Caco-2 (cell line): ENCODE results near the gene HOXD11. TPM values are rescaled to one million over a fixed set of nuclear protein-coding genes. Genes with fewer than 3 reads are reported as not detected.

ENCODE experiments used
- BruUV-seq: library from RNA; stranded (reverse); fragments of 400-500 nt; replicated peaks from 2 replicates; lab custom pipeline; 2021; lab: Mats Ljungman, UMichigan
- CTCF ChIA-PET: fragments of 300-600 bp; sonication (Branson Sonifier 250); formaldehyde crosslinking; loops from one replicate; lab custom pipeline; 2022; ENCODE audit warnings: antibody characterized with exemption; lab: Charles Lee
- POLR2A ChIA-PET: fragments of 300-600 bp; sonication (Branson Sonifier 250); formaldehyde crosslinking; loops from one replicate; lab custom pipeline; 2022; ENCODE audit warnings: antibody characterized with exemption; lab: Charles Lee
- DNase-seq, 2 experiments: peaks; one replicate each; pipeline versions ENCODE4 v3.0.0 to v3.0.0-alpha.2; 2020 to 2022
- H3K27me3 ChIP-seq: replicated peaks from 2 replicates; pipeline ENCODE4 v1.6.0; 2011; ENCODE audit warnings: low read length; ENCODE audit not compliant: control insufficient read depth, insufficient read depth
- H3K36me3 ChIP-seq: 2 replicates; pipeline ENCODE4 v1.5.1; 2011; ENCODE audit warnings: low read length; ENCODE audit not compliant: control insufficient read depth, insufficient read depth
- H3K4me1 ChIP-seq: fragments of 250-450 bp; sonication (Bioruptor Pico); 2 replicates; pipeline ENCODE4 v1.5.1; 2020; ENCODE audit warnings: mild to moderate bottlenecking
- H3K4me3 ChIP-seq: 2 replicates; pipeline ENCODE4 v1.5.1; 2011; ENCODE audit warnings: low read depth, mild to moderate bottlenecking, control low read depth, low read length
- H3K9me3 ChIP-seq: fragments of 250-450 bp; sonication (Bioruptor Pico); 2 replicates; pipeline ENCODE4 v1.5.1; 2020; ENCODE audit warnings: mild to moderate bottlenecking, moderate library complexity
- H3K27ac Mint-ChIP-seq: one replicate; pipeline ENCODE4 v1.8.0; 2022; ENCODE audit warnings: mixed read lengths; ENCODE audit not compliant: unreplicated experiment
- H3K27me3 Mint-ChIP-seq: one replicate; pipeline ENCODE4 v1.8.0; 2022; ENCODE audit warnings: mixed read lengths; ENCODE audit not compliant: insufficient read depth, unreplicated experiment
- H3K36me3 Mint-ChIP-seq: one replicate; pipeline ENCODE4 v1.8.0; 2022; ENCODE audit warnings: mild to moderate bottlenecking, mixed read lengths; ENCODE audit not compliant: insufficient read depth, unreplicated experiment
- H3K4me1 Mint-ChIP-seq: one replicate; pipeline ENCODE4 v1.8.0; 2022; ENCODE audit warnings: low read depth, mixed read lengths; ENCODE audit not compliant: unreplicated experiment
- H3K4me3 Mint-ChIP-seq: one replicate; pipeline ENCODE4 v1.8.0; 2022; ENCODE audit warnings: mild to moderate bottlenecking, moderate library complexity, mixed read lengths; ENCODE audit not compliant: unreplicated experiment
- H3K9me3 Mint-ChIP-seq: one replicate; pipeline ENCODE4 v1.8.0; 2022; ENCODE audit warnings: mixed read lengths; ENCODE audit not compliant: unreplicated experiment
- intact Hi-C: fragments of 100-400 bp; cut with micrococcal nuclease; formaldehyde crosslinking; loops from one replicate; pipeline ENCODE4 v1.10.0; 2022; ENCODE audit not compliant: unreplicated experiment
- total RNA-seq: library from RNA; stranded (reverse); gene quantifications from 2 replicates; pipeline ENCODE4 v1.2.3, GENCODE V29; 2022
- TF ChIP-seq, protein P1 (sequence below), 2 experiments: fragments of 200-600 bp in 1 of 2; IDR thresholded peaks; 1 replicate in 1 of 2; 2 replicates in 1 of 2; pipeline versions ENCODE4 v1.5.1 to v1.8.0; 2011 to 2022; ENCODE audit warnings: antibody characterized with exemption in 1 of 2, control low read depth in 1 of 2, inconsistent platforms in 1 of 2, low read depth in 1 of 2, low read length in 1 of 2, mild to moderate bottlenecking in 1 of 2, moderate library complexity in 1 of 2; ENCODE audit not compliant: insufficient read depth in 1 of 2, severe bottlenecking in 1 of 2, unreplicated experiment in 1 of 2

Gene HOXD11
- total RNA-seq, 1 experiment from 2014 or later, result not detected

DNA sequence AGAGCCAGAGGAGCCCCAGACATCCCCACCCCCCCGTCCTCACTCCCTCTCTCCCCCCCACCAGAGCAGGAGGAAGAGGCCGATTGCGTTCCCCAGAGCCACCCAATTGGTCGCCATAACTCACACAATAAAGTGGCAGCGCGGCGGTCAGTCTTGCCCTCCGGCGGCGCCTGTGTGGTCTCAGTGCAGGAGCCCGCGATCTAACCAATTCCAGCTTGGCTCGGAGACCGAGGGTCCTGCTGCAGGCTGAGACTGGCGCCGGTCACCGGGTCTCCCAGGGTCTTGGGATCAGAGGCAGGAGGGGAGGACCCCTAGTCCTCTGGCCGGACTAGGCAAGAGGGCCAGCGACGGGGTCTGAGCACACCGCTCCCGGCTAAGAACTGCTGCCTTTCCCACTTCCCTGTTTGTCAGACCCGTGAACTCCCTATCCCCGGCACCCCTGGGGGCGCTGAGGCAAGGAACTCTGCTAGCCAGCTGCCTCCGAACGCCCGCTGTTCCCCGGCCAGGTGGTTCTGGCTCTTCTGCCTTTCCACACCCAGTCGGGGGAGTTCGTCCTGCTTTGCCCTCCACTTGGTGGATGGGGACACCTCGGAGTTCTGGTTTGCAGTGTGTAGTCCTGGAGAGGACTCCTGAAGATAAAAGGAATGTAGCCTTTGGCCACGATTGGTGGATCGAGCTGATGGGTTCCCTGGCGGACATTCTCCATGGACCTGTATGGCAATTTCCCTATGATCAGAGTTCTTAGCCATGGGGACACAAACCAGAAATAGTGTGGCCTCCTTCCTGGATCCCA is 8.5 kb upstream of the HOXD11 start:
- H3K4me3 Mint-ChIP-seq, result peak overlapping the region; percentile 66
- H3K27me3 Mint-ChIP-seq, result peaks cover 39% of the 10 kb centered on the region
- BruUV-seq, result no TSS peak
- TF ChIP-seq, protein P1, sequence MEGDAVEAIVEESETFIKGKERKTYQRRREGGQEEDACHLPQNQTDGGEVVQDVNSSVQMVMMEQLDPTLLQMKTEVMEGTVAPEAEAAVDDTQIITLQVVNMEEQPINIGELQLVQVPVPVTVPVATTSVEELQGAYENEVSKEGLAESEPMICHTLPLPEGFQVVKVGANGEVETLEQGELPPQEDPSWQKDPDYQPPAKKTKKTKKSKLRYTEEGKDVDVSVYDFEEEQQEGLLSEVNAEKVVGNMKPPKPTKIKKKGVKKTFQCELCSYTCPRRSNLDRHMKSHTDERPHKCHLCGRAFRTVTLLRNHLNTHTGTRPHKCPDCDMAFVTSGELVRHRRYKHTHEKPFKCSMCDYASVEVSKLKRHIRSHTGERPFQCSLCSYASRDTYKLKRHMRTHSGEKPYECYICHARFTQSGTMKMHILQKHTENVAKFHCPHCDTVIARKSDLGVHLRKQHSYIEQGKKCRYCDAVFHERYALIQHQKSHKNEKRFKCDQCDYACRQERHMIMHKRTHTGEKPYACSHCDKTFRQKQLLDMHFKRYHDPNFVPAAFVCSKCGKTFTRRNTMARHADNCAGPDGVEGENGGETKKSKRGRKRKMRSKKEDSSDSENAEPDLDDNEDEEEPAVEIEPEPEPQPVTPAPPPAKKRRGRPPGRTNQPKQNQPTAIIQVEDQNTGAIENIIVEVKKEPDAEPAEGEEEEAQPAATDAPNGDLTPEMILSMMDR (IDR thresholded peaks at IDR 0.05; ENCODE audit: insufficient read depth in 1 of 2, low read depth in 1 of 2, low read length in 1 of 2, severe bottlenecking in 1 of 2, unreplicated experiment in 1 of 2), result no peak
- ChIA-PET CTCF (interaction anchor here (1.3 to 1.4 kb wide), 4 partner anchors 408 to 895 kb away, joined by 3 to 16 read pairs (median 7); no protein-coding TSS in a partner anchor), POLR2A (no interaction called here)
- peak in 1 of 2 experiments; percentile 31 for DNase-seq
- Histone ChIP-seq H3K4me1 (peaks cover 9% of the 10 kb centered on the region), H3K9me3 (no peaks in the 10 kb centered on the region), H3K36me3 (no peaks in the 10 kb centered on the region), H3K4me3 (no peak overlapping the region), H3K27me3 (peaks cover 9% of the 10 kb centered on the region)
- no peaks in the 10 kb centered on the region for H3K9me3 Mint-ChIP-seq
- intact Hi-C loops, result loop anchor here (10.0 kb wide), 2 partner anchors 494 to 1064 kb away; no protein-coding TSS in a partner anchor
- no peaks in the 10 kb centered on the region for H3K4me1 Mint-ChIP-seq
- no peak overlapping the region for H3K27ac Mint-ChIP-seq
- no peaks in the 10 kb centered on the region for H3K36me3 Mint-ChIP-seq

DNA sequence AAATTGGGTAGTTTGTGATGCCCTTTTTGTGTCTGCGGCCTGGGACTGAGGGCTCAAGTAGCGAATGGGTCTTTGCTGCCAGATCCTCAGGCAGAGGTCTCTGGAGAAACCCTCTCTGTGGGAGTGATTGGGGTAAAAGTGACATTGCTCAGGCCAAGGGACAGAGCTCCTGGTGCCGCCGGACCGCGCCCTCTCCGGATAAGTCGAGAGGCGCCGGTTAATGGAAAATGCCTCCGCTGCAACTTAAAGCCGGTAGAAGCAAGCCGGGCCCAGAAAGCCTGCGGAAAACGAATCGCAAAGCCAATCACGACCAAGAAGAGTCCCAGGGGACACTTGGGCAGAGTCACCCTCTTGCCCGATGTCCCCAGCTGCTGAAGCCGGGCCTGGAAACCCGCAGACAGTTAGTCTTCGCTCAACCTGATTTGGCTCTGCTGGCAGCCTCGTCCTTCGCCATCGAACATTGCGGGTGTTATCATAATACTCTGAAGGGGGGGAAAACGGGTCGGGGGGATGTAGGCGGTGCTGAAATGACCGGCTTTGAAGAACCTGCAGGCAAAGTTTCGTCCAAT is 7.8 kb upstream of the HOXD11 start:
- intact Hi-C loops, result loop anchor here (10.0 kb wide), 2 partner anchors 494 to 1064 kb away; no protein-coding TSS in a partner anchor
- Mint-ChIP-seq H3K27me3 (peaks cover 36% of the 10 kb centered on the region), H3K36me3 (no peaks in the 10 kb centered on the region), H3K9me3 (no peaks in the 10 kb centered on the region), H3K4me1 (peaks cover 3% of the 10 kb centered on the region), H3K4me3 (no peak overlapping the region), H3K27ac (no peak overlapping the region)
- peak in 1 of 2 experiments; percentile 16 for DNase-seq
- H3K4me3 ChIP-seq, result no peak overlapping the region
- CTCF ChIA-PET, result no interaction called here
- peaks cover 10% of the 10 kb centered on the region for H3K4me1 ChIP-seq
- H3K9me3 ChIP-seq, result no peaks in the 10 kb centered on the region
- POLR2A ChIA-PET, result no interaction called here
- BruUV-seq, result no TSS peak
- peaks cover 7% of the 10 kb centered on the region for H3K27me3 ChIP-seq
- TF ChIP-seq, protein P1 (IDR thresholded peaks at IDR 0.05; ENCODE audit: insufficient read depth in 1 of 2, low read depth in 1 of 2, low read length in 1 of 2, severe bottlenecking in 1 of 2, unreplicated experiment in 1 of 2), result no peak
- no peaks in the 10 kb centered on the region for H3K36me3 ChIP-seq

DNA sequence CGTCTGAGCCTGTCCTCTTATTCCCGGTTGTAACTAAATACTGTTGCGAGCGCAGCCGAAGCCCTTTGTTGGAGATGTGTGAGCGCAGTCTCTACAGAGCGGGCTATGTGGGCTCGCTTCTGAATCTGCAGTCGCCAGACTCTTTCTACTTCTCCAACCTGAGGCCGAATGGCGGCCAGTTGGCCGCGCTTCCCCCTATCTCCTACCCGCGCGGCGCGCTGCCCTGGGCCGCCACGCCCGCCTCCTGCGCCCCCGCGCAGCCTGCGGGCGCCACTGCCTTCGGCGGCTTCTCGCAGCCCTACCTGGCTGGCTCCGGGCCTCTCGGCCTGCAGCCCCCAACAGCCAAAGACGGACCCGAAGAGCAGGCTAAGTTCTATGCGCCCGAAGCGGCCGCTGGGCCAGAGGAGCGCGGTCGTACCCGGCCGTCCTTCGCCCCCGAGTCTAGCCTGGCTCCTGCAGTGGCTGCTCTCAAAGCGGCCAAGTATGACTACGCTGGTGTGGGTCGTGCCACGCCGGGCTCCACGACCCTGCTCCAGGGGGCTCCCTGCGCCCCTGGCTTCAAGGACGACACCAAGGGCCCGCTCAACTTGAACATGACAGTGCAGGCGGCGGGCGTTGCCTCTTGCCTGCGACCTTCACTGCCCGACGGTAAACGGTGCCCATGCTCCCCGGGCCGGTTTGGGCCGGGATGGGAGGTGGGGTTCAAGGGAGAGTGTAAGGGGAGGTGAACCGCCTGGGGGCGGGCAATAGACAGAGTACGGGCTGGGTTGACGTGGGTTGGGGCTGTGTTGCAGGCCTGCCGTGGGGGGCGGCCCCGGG is 7.1 kb upstream of the HOXD11 start, which contains the start of gene HOXD12:
TSS of gene HOXD12 (plus strand) at position 68 of the 819 bp plus-strand sequence. CDS start at position 75, 7 bp downstream.
- Mint-ChIP-seq H3K4me3 (no peak within 1 kb of the TSS), H3K36me3 (no peaks in the 10 kb centered on the region), H3K4me1 (peaks cover 8% of the 10 kb centered on the region), H3K27ac (no peak within 1 kb of the TSS), H3K9me3 (no peaks in the 10 kb centered on the region), H3K27me3 (peaks cover 41% of the 10 kb centered on the region)
- peak in 1 of 2 experiments; percentile 27 for DNase-seq
- CTCF ChIA-PET, result no interaction called here
- Histone ChIP-seq H3K36me3 (no peaks in the 10 kb centered on the region), H3K27me3 (peaks cover 5% of the 10 kb centered on the region), H3K9me3 (no peaks in the 10 kb centered on the region), H3K4me1 (peaks cover 17% of the 10 kb centered on the region), H3K4me3 (no peak within 1 kb of the TSS)
- TF ChIP-seq, protein P1 (IDR thresholded peaks at IDR 0.05; ENCODE audit: insufficient read depth in 1 of 2, low read depth in 1 of 2, low read length in 1 of 2, severe bottlenecking in 1 of 2, unreplicated experiment in 1 of 2), result no peak
- intact Hi-C loops, result loop anchor here (10.0 kb wide), 2 partner anchors 495 to 1065 kb away; no protein-coding TSS in a partner anchor
- BruUV-seq, result no TSS peak
- POLR2A ChIA-PET, result no interaction called here
